Measurements from ENCODE around the gene SUMF2.

GRCh38 chr7:56053993-56054392 is 10.1 kb upstream of the SUMF2 start:
- TF ChIP-seq CTCF (IDR thresholded peaks at IDR 0.05; ENCODE audit: poor library complexity, severe bottlenecking) (no peak), POLR2AphosphoS5 (IDR thresholded peaks at IDR 0.05) (no peak), EP300 (conservative IDR thresholded peaks at IDR 0.05; ENCODE audit: poor library complexity, severe bottlenecking) (no peak), MXI1 (conservative IDR thresholded peaks at IDR 0.05; ENCODE audit: poor library complexity, severe bottlenecking) (no peak), REST (IDR thresholded peaks at IDR 0.05; ENCODE audit: borderline replicate concordance) (no peak), EZH2 (IDR thresholded peaks at IDR 0.05; ENCODE audit: borderline replicate concordance, insufficient read depth, low read length, poor library complexity, severe bottlenecking) (no peak)

All from neural cell (in vitro differentiated cells).